Liver (tissue), 9 donors: ENCODE measurements around the gene PTPRD. TPM values are rescaled to one million over a fixed set of nuclear protein-coding genes. Genes with fewer than 3 reads are reported as not detected.

Experiments used
- DNase-seq: peaks from one replicate; pipeline ENCODE4 v3.0.0-alpha.2; 2017; ENCODE audit warnings: low spot score
- H3K27ac ChIP-seq, 2 donors: one replicate each; pipeline ENCODE4 v1.7.0; 2013; ENCODE audit warnings: inconsistent platforms in 2 of 2, low read length in 2 of 2, control low read depth in 1 of 2, low read depth in 1 of 2, mild to moderate bottlenecking in 1 of 2
- H3K27me3 ChIP-seq, 4 donors: one replicate each; pipeline versions ENCODE4 v1.6.1 to v1.7.0; 2013; ENCODE audit warnings: low read length in 3 of 4, inconsistent platforms in 1 of 4, mild to moderate bottlenecking in 1 of 4, moderate library complexity in 1 of 4; ENCODE audit not compliant: control insufficient read depth in 4 of 4, insufficient read depth in 4 of 4
- H3K36me3 ChIP-seq, 4 donors: one replicate each; pipeline versions ENCODE4 v1.6.1 to v1.7.0; 2013; ENCODE audit warnings: low read length in 3 of 4, mild to moderate bottlenecking in 3 of 4, low read depth in 1 of 4, moderate library complexity in 1 of 4; ENCODE audit not compliant: control insufficient read depth in 4 of 4, insufficient read depth in 3 of 4
- H3K4me1 ChIP-seq, 4 donors: one replicate each; pipeline versions ENCODE4 v1.6.1 to v1.7.0; 2013; ENCODE audit warnings: low read length in 3 of 4, mild to moderate bottlenecking in 3 of 4, moderate library complexity in 1 of 4; ENCODE audit not compliant: control insufficient read depth in 4 of 4, insufficient read depth in 4 of 4
- H3K4me3 ChIP-seq, 3 donors: one replicate each; pipeline versions ENCODE4 v1.6.1 to v1.7.0; 2013; ENCODE audit warnings: low read length in 3 of 3, control low read depth in 1 of 3, low read depth in 1 of 3, mild to moderate bottlenecking in 1 of 3
- H3K9ac ChIP-seq, 2 donors: one replicate each; pipeline ENCODE4 v1.7.0; 2013; ENCODE audit warnings: low read length in 2 of 2, mild to moderate bottlenecking in 2 of 2, moderate library complexity in 2 of 2, control low read depth in 1 of 2, low read depth in 1 of 2
- H3K9me3 ChIP-seq, 4 donors: one replicate each; pipeline versions ENCODE4 v1.6.1 to v1.7.0; 2013; ENCODE audit warnings: low read length in 3 of 4; ENCODE audit not compliant: control insufficient read depth in 4 of 4
- ATF3 ChIP-seq: IDR thresholded peaks from 2 replicates; pipeline ENCODE4 v1.6.1; 2016; ENCODE audit warnings: antibody characterized with exemption
- EGR1 ChIP-seq, 2 donors: IDR thresholded peaks; 2 replicates each; pipeline ENCODE4 v1.6.1; 2016 to 2018; ENCODE audit warnings: antibody characterized with exemption in 2 of 2, low read depth in 2 of 2
- FOXA2 ChIP-seq: IDR thresholded peaks from 2 replicates; pipeline ENCODE4 v1.6.1; 2016; ENCODE audit warnings: antibody characterized with exemption
- HNF4A ChIP-seq, 2 donors: conservative IDR thresholded peaks; 2 replicates each; pipeline ENCODE4 v1.6.1; 2016; ENCODE audit warnings: antibody characterized with exemption in 2 of 2, mild to moderate bottlenecking in 2 of 2
- HNF4G ChIP-seq: IDR thresholded peaks from 2 replicates; pipeline ENCODE4 v1.6.1; 2016; ENCODE audit warnings: antibody characterized with exemption
- JUND ChIP-seq, 2 donors: IDR thresholded peaks; 2 replicates each; pipeline ENCODE4 v1.6.1; 2016; ENCODE audit warnings: antibody characterized with exemption in 2 of 2
- MAX ChIP-seq: IDR thresholded peaks from 2 replicates; pipeline ENCODE4 v1.6.1; 2016; ENCODE audit warnings: antibody characterized with exemption
- NR2F2 ChIP-seq: IDR thresholded peaks from 2 replicates; pipeline ENCODE4 v1.6.1; 2016; ENCODE audit warnings: antibody characterized with exemption
- RXRA ChIP-seq, 2 donors: IDR thresholded peaks; 2 replicates each; pipeline ENCODE4 v1.6.1; 2017 to 2018; ENCODE audit warnings: antibody characterized with exemption in 2 of 2, mild to moderate bottlenecking in 1 of 2
- SP1 ChIP-seq: IDR thresholded peaks from 2 replicates; pipeline ENCODE4 v1.6.1; 2018; ENCODE audit warnings: antibody characterized with exemption, mild to moderate bottlenecking
- TAF1 ChIP-seq: conservative IDR thresholded peaks from 2 replicates; pipeline ENCODE4 v1.6.1; 2016; ENCODE audit warnings: antibody characterized with exemption, mild to moderate bottlenecking
- YY1 ChIP-seq: IDR thresholded peaks from 2 replicates; pipeline ENCODE4 v1.6.1; 2016; ENCODE audit warnings: antibody characterized with exemption, mild to moderate bottlenecking
- ZBTB33 ChIP-seq: IDR thresholded peaks from 2 replicates; pipeline ENCODE4 v1.6.1; 2016; ENCODE audit warnings: antibody characterized with exemption
- WGBS: extraction: QIAGEN DNeasy Blood & Tissue Kit; methylation state at CpG from one replicate; pipeline ENCODE4 v1.1.7; 2013; 5-methylcytosine and 5-hydroxymethylcytosine counted together
- polyA plus RNA-seq, 2 donors: library from polyadenylated mRNA; stranded (reverse) in 1 of 2; unstranded in 1 of 2; fragments of 200-250 nt in 1 of 2; fragments of >200 nt in 1 of 2; fragmentation: Nextera tagmentation in 1 of 2; extraction: Ambion mirVana in 1 of 2; gene quantifications; one replicate each; pipeline versions ENCODE4 v1.2.1 to v1.2.3, GENCODE V29; 2013 to 2015
- total RNA-seq, 2 donors: library from RNA; depleted of rRNA; stranded (reverse); fragments of >200 nt; gene quantifications; one replicate each; pipeline ENCODE4 v1.2.3, GENCODE V29; 2014
- TF ChIP-seq, protein P1 (sequence below): IDR thresholded peaks from 2 replicates; pipeline ENCODE4 v1.6.1; 2016; ENCODE audit warnings: antibody characterized with exemption, mild to moderate bottlenecking
- donor health status: healthy.
- donor health status: healthy.
- donor health status: healthy.
- donor health status: healthy.
- donor health status: healthy.

The PTPRD gene
- total and polyA plus RNA-seq, 4 donors = 0.78 to 34.2 (median 4.7) TPM

DNA sequence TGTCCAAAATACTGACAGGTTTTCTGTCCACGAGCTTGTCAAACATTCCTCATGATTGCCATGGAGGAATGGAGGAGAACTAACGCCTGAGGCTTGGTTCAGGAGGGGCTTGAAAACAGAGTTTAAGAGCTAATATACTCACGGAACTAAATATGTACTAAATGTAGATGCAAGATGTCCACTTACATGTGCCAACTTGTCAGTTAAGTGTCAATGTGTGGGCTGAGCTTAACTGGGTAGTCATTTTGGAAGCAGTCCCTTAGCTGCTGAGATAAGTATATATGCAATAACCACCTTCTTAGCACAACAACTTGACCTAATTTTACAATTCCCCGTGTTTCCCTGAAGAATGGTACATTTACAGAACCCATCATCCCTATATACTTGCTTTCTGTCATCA, 176.0 kb downstream of the PTPRD start (continued):
- TF ChIP-seq, protein P1, sequence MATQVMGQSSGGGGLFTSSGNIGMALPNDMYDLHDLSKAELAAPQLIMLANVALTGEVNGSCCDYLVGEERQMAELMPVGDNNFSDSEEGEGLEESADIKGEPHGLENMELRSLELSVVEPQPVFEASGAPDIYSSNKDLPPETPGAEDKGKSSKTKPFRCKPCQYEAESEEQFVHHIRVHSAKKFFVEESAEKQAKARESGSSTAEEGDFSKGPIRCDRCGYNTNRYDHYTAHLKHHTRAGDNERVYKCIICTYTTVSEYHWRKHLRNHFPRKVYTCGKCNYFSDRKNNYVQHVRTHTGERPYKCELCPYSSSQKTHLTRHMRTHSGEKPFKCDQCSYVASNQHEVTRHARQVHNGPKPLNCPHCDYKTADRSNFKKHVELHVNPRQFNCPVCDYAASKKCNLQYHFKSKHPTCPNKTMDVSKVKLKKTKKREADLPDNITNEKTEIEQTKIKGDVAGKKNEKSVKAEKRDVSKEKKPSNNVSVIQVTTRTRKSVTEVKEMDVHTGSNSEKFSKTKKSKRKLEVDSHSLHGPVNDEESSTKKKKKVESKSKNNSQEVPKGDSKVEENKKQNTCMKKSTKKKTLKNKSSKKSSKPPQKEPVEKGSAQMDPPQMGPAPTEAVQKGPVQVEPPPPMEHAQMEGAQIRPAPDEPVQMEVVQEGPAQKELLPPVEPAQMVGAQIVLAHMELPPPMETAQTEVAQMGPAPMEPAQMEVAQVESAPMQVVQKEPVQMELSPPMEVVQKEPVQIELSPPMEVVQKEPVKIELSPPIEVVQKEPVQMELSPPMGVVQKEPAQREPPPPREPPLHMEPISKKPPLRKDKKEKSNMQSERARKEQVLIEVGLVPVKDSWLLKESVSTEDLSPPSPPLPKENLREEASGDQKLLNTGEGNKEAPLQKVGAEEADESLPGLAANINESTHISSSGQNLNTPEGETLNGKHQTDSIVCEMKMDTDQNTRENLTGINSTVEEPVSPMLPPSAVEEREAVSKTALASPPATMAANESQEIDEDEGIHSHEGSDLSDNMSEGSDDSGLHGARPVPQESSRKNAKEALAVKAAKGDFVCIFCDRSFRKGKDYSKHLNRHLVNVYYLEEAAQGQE = no peak
- TF ChIP-seq FOXA2 (no peak), NR2F2 (no peak), JUND (IDR thresholded peaks at IDR 0.05) (no peak), ZBTB33 (no peak), YY1 (no peak), TAF1 (no peak), RXRA (IDR thresholded peaks at IDR 0.05) (no peak)

DNA sequence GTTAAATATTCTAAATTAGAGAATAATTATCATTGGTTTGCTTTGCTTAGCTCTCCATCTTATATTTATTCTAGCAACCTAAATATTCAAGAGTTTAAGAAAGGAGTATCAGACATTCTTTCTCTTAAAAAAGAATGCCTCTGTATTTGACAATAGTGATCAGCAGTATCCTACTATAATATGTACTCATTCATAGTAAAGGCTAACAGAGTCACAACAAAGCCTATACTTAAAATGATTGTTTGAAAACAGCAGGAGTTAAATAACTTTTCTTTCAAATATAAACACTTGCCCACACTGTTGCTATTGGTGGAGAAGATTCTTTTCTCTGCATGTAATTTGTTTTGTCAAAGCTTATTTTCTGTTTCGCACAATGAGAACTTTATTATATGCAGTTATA, 178.4 kb downstream of the PTPRD start:
- Histone ChIP-seq H3K4me3 (no peak overlapping the region), H3K9ac (no peak overlapping the region), H3K27ac (no peak overlapping the region), H3K36me3 (no peaks in the 10 kb centered on the region), H3K9me3 (no peaks in the 10 kb centered on the region), H3K4me1 (no peaks in the 10 kb centered on the region), H3K27me3 (peaks cover 0 to 3% (median 0%) of the 10 kb centered on the region in 4 donors)
- DNase-seq = no peak
- WGBS = 92% methylated on average over 1 of the region's 1 CpG
- no peak for TF ChIP-seq EGR1 (IDR thresholded peaks at IDR 0.05; ENCODE audit: low read depth in 2 of 2)
- TF ChIP-seq HNF4G = no peak
- TF ChIP-seq HNF4A (conservative IDR thresholded peaks at IDR 0.05) = no peak
- TF ChIP-seq TAF1 = no peak
- TF ChIP-seq ZBTB33 = no peak
- TF ChIP-seq ATF3 = no peak
- TF ChIP-seq FOXA2 = no peak
- no peak for TF ChIP-seq MAX
- TF ChIP-seq, protein P1 = no peak
- no peak for TF ChIP-seq SP1
- no peak for TF ChIP-seq JUND (IDR thresholded peaks at IDR 0.05)
